Measurements from ENCODE around the gene SERPINA10. TPM values are rescaled to one million over a fixed set of nuclear protein-coding genes. Genes with fewer than 3 reads are reported as not detected.

SERPINA10 gene
- total and polyA plus RNA-seq, 2 of the 13 experiments (the other 11 are each of a cell fraction or from before 2014, with no cell fraction given), result 20.1 to 20.2 TPM

DNA sequence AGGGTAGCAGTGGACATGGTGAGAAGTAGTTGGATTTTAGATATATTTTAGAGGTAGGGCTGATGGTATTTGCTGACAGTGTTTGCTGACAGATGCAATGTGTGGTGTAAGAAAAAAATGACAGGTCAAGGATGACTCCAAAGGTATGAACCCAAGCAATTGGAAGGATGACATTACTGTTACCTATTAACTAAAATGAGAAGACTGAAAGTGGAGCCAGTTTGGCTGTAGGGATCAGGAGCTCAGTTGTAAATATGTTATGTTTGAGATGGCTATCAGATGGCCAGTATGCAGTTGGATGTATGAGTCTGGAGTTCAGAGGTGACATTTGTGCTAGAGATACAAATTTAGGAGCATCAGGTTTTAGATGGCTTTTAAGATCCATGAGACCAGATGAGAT, 47.5 kb upstream of the SERPINA10 start:
- peak overlapping the region in 1 of 3 experiments; percentile 22; a peak in 2 of 6 replicates for H3K4me3 ChIP-seq (replicated peaks in 1 of 3; ENCODE audit: insufficient read depth in 1 of 3, low read depth in 2 of 3, low read length in 3 of 3)
- peak; percentile 80 for FAIRE-seq
- POLR2A ChIA-PET, result interaction anchor here (1.0 to 3.3 kb wide), 11 partner anchors 10 to 259 kb away, joined by 3 to 16 read pairs (median 6); partner anchors contain the start of genes SERPINA10 and SERPINA6
- H4K20me1 ChIP-seq (ENCODE audit: insufficient read depth, low read length), result no peaks in the 10 kb centered on the region
- CTCF ChIA-PET (ENCODE audit: low intra/inter-chr PET ratio, low total read pairs), result no interaction called here
- intact Hi-C loops (cut with micrococcal nuclease; ENCODE audit: unreplicated experiment) (loop anchor here (2.0 kb wide), 1 partner anchor 18 kb away; the partner anchor contains the start of gene SERPINA6), in situ Hi-C loops (cut with HindIII; ENCODE audit: extremely low pct_ligation_motif_present, low pct_unique_long_range_greater_than_20kb) (no loop called here)
- no TSS peak for BruUV-seq (replicated peaks)
- peak overlapping the region; percentile 73 for H3K27ac ChIP-seq (ENCODE audit: extremely low read length, insufficient read depth, low read length)
- ATAC-seq, result peak; percentile 94
- H3K4me2 ChIP-seq (ENCODE audit: low read depth, low read length), result peak overlapping the region; percentile 69
- DNase-seq (ENCODE audit: low spot score), result peak; percentile 97
- H3K79me2 ChIP-seq (ENCODE audit: insufficient read depth, low read length), result no peaks in the 10 kb centered on the region
- no peak overlapping the region for H3K9ac ChIP-seq (ENCODE audit: insufficient read depth, low read depth, low read length)
- H3K36me3 ChIP-seq (replicated peaks in 1 of 2; ENCODE audit: control insufficient read depth in 1 of 2, insufficient read depth in 2 of 2, low read length in 2 of 2), result no peaks in the 10 kb centered on the region
- no peaks in the 10 kb centered on the region for H3K9me3 ChIP-seq (ENCODE audit: low read length)
- H3K4me1 ChIP-seq (ENCODE audit: insufficient read depth, low read length), result peaks cover 78% of the 10 kb centered on the region
- no peaks in the 10 kb centered on the region; a peak in 1 of 5 replicates for H3K27me3 ChIP-seq (ENCODE audit: control insufficient read depth in 1 of 2, insufficient read depth in 2 of 2, low read length in 2 of 2)
- H2AFZ ChIP-seq (ENCODE audit: low read length), result no peak overlapping the region
- TF ChIP-seq, protein P1, sequence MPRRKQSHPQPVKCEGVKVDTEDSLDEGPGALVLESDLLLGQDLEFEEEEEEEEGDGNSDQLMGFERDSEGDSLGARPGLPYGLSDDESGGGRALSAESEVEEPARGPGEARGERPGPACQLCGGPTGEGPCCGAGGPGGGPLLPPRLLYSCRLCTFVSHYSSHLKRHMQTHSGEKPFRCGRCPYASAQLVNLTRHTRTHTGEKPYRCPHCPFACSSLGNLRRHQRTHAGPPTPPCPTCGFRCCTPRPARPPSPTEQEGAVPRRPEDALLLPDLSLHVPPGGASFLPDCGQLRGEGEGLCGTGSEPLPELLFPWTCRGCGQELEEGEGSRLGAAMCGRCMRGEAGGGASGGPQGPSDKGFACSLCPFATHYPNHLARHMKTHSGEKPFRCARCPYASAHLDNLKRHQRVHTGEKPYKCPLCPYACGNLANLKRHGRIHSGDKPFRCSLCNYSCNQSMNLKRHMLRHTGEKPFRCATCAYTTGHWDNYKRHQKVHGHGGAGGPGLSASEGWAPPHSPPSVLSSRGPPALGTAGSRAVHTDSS (CRISPR knock-in tag; conservative IDR thresholded peaks at IDR 0.05), result no peak
- TF ChIP-seq, protein P2, sequence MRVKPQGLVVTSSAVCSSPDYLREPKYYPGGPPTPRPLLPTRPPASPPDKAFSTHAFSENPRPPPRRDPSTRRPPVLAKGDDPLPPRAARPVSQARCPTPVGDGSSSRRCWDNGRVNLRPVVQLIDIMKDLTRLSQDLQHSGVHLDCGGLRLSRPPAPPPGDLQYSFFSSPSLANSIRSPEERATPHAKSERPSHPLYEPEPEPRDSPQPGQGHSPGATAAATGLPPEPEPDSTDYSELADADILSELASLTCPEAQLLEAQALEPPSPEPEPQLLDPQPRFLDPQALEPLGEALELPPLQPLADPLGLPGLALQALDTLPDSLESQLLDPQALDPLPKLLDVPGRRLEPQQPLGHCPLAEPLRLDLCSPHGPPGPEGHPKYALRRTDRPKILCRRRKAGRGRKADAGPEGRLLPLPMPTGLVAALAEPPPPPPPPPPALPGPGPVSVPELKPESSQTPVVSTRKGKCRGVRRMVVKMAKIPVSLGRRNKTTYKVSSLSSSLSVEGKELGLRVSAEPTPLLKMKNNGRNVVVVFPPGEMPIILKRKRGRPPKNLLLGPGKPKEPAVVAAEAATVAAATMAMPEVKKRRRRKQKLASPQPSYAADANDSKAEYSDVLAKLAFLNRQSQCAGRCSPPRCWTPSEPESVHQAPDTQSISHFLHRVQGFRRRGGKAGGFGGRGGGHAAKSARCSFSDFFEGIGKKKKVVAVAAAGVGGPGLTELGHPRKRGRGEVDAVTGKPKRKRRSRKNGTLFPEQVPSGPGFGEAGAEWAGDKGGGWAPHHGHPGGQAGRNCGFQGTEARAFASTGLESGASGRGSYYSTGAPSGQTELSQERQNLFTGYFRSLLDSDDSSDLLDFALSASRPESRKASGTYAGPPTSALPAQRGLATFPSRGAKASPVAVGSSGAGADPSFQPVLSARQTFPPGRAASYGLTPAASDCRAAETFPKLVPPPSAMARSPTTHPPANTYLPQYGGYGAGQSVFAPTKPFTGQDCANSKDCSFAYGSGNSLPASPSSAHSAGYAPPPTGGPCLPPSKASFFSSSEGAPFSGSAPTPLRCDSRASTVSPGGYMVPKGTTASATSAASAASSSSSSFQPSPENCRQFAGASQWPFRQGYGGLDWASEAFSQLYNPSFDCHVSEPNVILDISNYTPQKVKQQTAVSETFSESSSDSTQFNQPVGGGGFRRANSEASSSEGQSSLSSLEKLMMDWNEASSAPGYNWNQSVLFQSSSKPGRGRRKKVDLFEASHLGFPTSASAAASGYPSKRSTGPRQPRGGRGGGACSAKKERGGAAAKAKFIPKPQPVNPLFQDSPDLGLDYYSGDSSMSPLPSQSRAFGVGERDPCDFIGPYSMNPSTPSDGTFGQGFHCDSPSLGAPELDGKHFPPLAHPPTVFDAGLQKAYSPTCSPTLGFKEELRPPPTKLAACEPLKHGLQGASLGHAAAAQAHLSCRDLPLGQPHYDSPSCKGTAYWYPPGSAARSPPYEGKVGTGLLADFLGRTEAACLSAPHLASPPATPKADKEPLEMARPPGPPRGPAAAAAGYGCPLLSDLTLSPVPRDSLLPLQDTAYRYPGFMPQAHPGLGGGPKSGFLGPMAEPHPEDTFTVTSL (CRISPR knock-in tag; IDR thresholded peaks at IDR 0.05; ENCODE audit: borderline replicate concordance), result peak; percentile 94
- TF ChIP-seq ZNF350 (CRISPR knock-in tag; IDR thresholded peaks at IDR 0.05; ENCODE audit: borderline replicate concordance, low read depth) (no peak), CREM (IDR thresholded peaks at IDR 0.05) (peak; percentile 86), CREM (CRISPR knock-in tag; IDR thresholded peaks at IDR 0.05) (no peak), RNF2 (conservative IDR thresholded peaks at IDR 0.05; ENCODE audit: low read depth) (no peak), ZNF761 (CRISPR knock-in tag; conservative IDR thresholded peaks at IDR 0.05) (no peak), SIX1 (CRISPR knock-in tag; IDR thresholded peaks at IDR 0.05; ENCODE audit: borderline replicate concordance) (peak; percentile 90), YEATS4 (CRISPR knock-in tag; IDR thresholded peaks at IDR 0.05; ENCODE audit: borderline replicate concordance) (0 out of 2 replicates have a peak, but pooled peaks have one; percentile 42), TBL1XR1 (IDR thresholded peaks at IDR 0.05; ENCODE audit: borderline replicate concordance, low read length, partially characterized antibody) (no peak), ZNF510 (CRISPR knock-in tag; IDR thresholded peaks at IDR 0.05; ENCODE audit: low read depth) (no peak), ERF (CRISPR knock-in tag; IDR thresholded peaks at IDR 0.05) (peak; percentile 41; the same call in 1 of the 2 replicates), ZNF292 (CRISPR knock-in tag; IDR thresholded peaks at IDR 0.05; ENCODE audit: borderline replicate concordance, low read depth) (peak; percentile 95), LCORL (IDR thresholded peaks at IDR 0.05) (peak; percentile 69), LCORL (CRISPR knock-in tag; IDR thresholded peaks at IDR 0.05) (peak; percentile 95; the same call in 1 of the 2 replicates), TSC22D2 (CRISPR knock-in tag; IDR thresholded peaks at IDR 0.05; ENCODE audit: borderline replicate concordance) (no peak)

Data from HepG2 (cell line).